Stimulated activated CD8-positive, alpha-beta memory T cell treated with anti-CD3 and anti-CD28 coated beads, Interleukin-12 subunit alpha, Interleukin-12 subunit beta, amount 100 ng/mL, for 4 hours (primary cell): ENCODE measurements around the gene MAP4K3.
"Not testable (repeated sequence)": the region's sequence is repeated elsewhere in the genome, so short reads cannot be mapped to it uniquely, and the experiment has no call there.

Source experiments
- DNase-seq: peaks from one replicate; pipeline ENCODE4 v3.0.0-alpha.2; 2020; ENCODE audit warnings: low read depth

The MAP4K3 gene

GRCh38 chr2:39301352-39301751, 135.7 kb downstream of the MAP4K3 start:
- no peak for DNase-seq

GRCh38 chr2:39300044-39300978, 136.8 kb downstream of the MAP4K3 start:
- no peak for DNase-seq

GRCh38 chr2:39290433-39290832, 146.7 kb downstream of the MAP4K3 start:
- no peak for DNase-seq

- no peak for DNase-seq
These were observed 147.5 kb downstream of the MAP4K3 start for GRCh38 chr2:39289609-39290008.

- DNase-seq: no peak
These were observed 153.5 kb downstream of the MAP4K3 start for GRCh38 chr2:39283561-39283960.

- no peak for DNase-seq
These were observed 155.7 kb downstream of the MAP4K3 start for GRCh38 chr2:39281391-39281790.

GRCh38 chr2:39275016-39275415, 162.1 kb downstream of the MAP4K3 start:
- no peak for DNase-seq

- DNase-seq: no peak
These were observed 167.1 kb downstream of the MAP4K3 start for GRCh38 chr2:39269941-39270340.

- DNase-seq: no peak
These were observed 170.1 kb downstream of the MAP4K3 start for GRCh38 chr2:39266916-39267434.

GRCh38 chr2:39266139-39266805, 170.8 kb downstream of the MAP4K3 start:
- DNase-seq: no peak

- no peak for DNase-seq
These were observed 171.8 kb downstream of the MAP4K3 start for GRCh38 chr2:39265315-39265714.

- no peak for DNase-seq
These were observed 172.4 kb downstream of the MAP4K3 start for GRCh38 chr2:39264733-39265132.

- DNase-seq: no peak
These were observed 177.0 kb downstream of the MAP4K3 start for GRCh38 chr2:39260087-39260486.

GRCh38 chr2:39256040-39256439, 181.0 kb downstream of the MAP4K3 start:
- no peak for DNase-seq

- DNase-seq: no peak
These were observed 184.1 kb downstream of the MAP4K3 start for GRCh38 chr2:39252888-39253518.

- DNase-seq: no peak
These were observed 189.5 kb downstream of the MAP4K3 start for GRCh38 chr2:39247512-39248043.

- no peak for DNase-seq
These were observed 190.6 kb downstream of the MAP4K3 start for GRCh38 chr2:39246382-39246980.

GRCh38 chr2:39244963-39245625, 192.0 kb downstream of the MAP4K3 start:
- not testable (repeated sequence) for DNase-seq

- DNase-seq: not testable (repeated sequence)
These were observed 192.7 kb downstream of the MAP4K3 start for GRCh38 chr2:39244241-39244862.

- DNase-seq: peak; percentile 16
These were observed 193.5 kb downstream of the MAP4K3 start, which contains the start of gene CDKL4 for GRCh38 chr2:39243469-39244123. TSS of gene CDKL4 (minus strand) at chr2:39243970.
